Measurements from ENCODE around the gene SOS2. TPM values are rescaled to one million over a fixed set of nuclear protein-coding genes. Genes with fewer than 3 reads are reported as not detected.

The SOS2 gene
- total RNA-seq, 1 experiment from 2014 or later, result 11.7 TPM

DNA sequence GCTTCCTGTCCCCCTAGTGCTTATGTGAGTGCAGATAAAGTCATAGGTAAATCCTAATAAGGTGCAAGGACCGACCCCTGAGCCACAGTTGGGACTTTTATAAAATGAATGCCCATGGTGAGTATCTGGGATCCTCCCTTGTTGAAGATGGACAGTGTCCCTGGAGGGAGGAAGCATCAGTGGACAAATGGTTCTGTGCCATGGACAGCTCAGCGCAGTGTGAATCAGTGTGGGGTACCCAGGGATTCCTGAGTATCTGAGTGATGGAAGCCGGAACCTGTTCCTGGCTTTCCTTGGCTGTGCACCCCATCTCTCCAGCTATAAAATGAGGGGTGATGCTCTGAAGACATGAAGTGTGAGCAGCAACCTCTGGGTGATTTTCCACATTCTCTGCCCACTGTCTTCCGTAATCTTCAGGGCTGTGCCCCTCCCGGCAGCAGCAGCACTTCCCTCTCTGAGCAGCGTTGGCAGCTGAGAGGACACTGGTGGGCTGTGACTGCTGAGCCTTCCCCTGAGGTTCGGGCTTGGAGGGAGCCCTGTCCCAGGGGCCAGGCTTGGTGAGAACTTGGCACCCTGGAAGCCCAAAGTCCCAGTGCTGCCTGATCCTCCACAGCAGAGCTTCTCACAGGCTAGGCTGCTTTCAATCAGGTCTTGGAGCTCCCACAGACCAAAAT lies 140.0 kb downstream of the SOS2 start (continued):
- TF ChIP-seq SRF (IDR thresholded peaks at IDR 0.05; ENCODE audit: low read depth) (no peak), YY1 (IDR thresholded peaks at IDR 0.05; ENCODE audit: extremely low read depth, insufficient replicate concordance, low read depth, low read length) (no peak), SP1 (IDR thresholded peaks at IDR 0.05; ENCODE audit: low read depth) (no peak), CEBPB (IDR thresholded peaks at IDR 0.05; ENCODE audit: low read depth) (no peak), CBX3 (IDR thresholded peaks at IDR 0.05; ENCODE audit: low read depth) (no peak), JUND (IDR thresholded peaks at IDR 0.05) (no peak), RAD21 (IDR thresholded peaks at IDR 0.05; ENCODE audit: low read depth) (no peak)
- TF ChIP-seq, protein P1, sequence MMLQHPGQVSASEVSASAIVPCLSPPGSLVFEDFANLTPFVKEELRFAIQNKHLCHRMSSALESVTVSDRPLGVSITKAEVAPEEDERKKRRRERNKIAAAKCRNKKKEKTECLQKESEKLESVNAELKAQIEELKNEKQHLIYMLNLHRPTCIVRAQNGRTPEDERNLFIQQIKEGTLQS (IDR thresholded peaks at IDR 0.05), result no peak

DNA sequence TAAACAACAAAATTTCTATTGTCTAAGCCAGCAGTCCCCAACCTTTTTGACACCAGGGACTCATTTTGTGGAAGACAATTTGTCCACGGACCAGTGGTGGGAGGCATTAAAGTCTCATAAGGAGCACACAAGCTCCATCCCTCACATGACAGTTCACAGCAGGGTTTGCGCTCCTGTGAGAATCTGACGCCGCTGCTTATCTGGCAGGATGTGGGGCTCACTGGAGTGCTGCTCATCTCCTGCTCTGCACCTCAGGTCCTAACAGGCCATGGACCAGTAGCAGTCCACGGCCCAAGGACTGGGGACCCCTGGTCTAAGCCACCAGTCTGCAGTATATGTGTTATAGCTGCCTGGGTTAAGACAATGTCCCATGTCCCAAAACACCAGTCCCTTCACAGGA lies 142.2 kb downstream of the SOS2 start:
- BruUV-seq (replicated peaks), result no TSS peak
- H3K9me3 ChIP-seq (ENCODE audit: control insufficient read depth in 1 of 2, insufficient read depth in 1 of 2, low read depth in 1 of 2, low read length in 2 of 2), result no peaks in the 10 kb centered on the region
- no peak overlapping the region for H3K4me3 ChIP-seq (replicated peaks in 1 of 2; ENCODE audit: low read depth in 1 of 2, low read length in 2 of 2)
- no peaks in the 10 kb centered on the region for H3K4me1 ChIP-seq (ENCODE audit: control insufficient read depth in 1 of 2, insufficient read depth in 2 of 2, low read length in 2 of 2)
- H4K20me1 ChIP-seq (ENCODE audit: insufficient read depth), result no peaks in the 10 kb centered on the region
- H2AFZ ChIP-seq (ENCODE audit: low read depth, low read length, poor library complexity, severe bottlenecking), result no peak overlapping the region
- RAD21 ChIA-PET (ENCODE audit: low non-redundant PET in 1 of 2, low total read pairs in 2 of 2, uncharacterized antibody in 2 of 2, unreplicated experiment in 2 of 2), result no interaction called here
- no peaks in the 10 kb centered on the region for H3K79me2 ChIP-seq (ENCODE audit: insufficient read depth, low read length)
- TF ChIP-seq POLR2A (IDR thresholded peaks at IDR 0.05; ENCODE audit: borderline replicate concordance, extremely low read depth, insufficient read depth, insufficient read length), result no peak
- no peak for TF ChIP-seq CBX3 (IDR thresholded peaks at IDR 0.05; ENCODE audit: low read depth)
- TF ChIP-seq EZH2 (IDR thresholded peaks at IDR 0.05), result no peak
- no peak for TF ChIP-seq SRF (IDR thresholded peaks at IDR 0.05; ENCODE audit: low read depth)
- TF ChIP-seq POLR2AphosphoS5 (IDR thresholded peaks at IDR 0.05; ENCODE audit: low read depth, low read length), result no peak
- no peak for TF ChIP-seq RAD21 (IDR thresholded peaks at IDR 0.05; ENCODE audit: low read depth)
- TF ChIP-seq YY1 (IDR thresholded peaks at IDR 0.05; ENCODE audit: extremely low read depth, insufficient replicate concordance, low read depth, low read length), result no peak
- no peak for TF ChIP-seq JUND (IDR thresholded peaks at IDR 0.05)
- TF ChIP-seq FOSL1 (IDR thresholded peaks at IDR 0.05; ENCODE audit: low read depth), result no peak
- no peak for TF ChIP-seq ELF1 (IDR thresholded peaks at IDR 0.05; ENCODE audit: borderline replicate concordance, low read depth)
- TF ChIP-seq, protein P2, sequence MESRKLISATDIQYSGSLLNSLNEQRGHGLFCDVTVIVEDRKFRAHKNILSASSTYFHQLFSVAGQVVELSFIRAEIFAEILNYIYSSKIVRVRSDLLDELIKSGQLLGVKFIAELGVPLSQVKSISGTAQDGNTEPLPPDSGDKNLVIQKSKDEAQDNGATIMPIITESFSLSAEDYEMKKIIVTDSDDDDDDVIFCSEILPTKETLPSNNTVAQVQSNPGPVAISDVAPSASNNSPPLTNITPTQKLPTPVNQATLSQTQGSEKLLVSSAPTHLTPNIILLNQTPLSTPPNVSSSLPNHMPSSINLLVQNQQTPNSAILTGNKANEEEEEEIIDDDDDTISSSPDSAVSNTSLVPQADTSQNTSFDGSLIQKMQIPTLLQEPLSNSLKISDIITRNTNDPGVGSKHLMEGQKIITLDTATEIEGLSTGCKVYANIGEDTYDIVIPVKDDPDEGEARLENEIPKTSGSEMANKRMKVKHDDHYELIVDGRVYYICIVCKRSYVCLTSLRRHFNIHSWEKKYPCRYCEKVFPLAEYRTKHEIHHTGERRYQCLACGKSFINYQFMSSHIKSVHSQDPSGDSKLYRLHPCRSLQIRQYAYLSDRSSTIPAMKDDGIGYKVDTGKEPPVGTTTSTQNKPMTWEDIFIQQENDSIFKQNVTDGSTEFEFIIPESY (IDR thresholded peaks at IDR 0.05; ENCODE audit: extremely low read depth, insufficient replicate concordance, low read length), result no peak
- no peak for TF ChIP-seq SP1 (IDR thresholded peaks at IDR 0.05; ENCODE audit: low read depth)
- TF ChIP-seq EGR1 (IDR thresholded peaks at IDR 0.05; ENCODE audit: low read depth), result no peak
- no peak for TF ChIP-seq EZH2phosphoT487 (IDR thresholded peaks at IDR 0.05; ENCODE audit: borderline replicate concordance)
- TF ChIP-seq ZNF274 (IDR thresholded peaks at IDR 0.05; ENCODE audit: low read depth, low read length), result no peak
- TF ChIP-seq, protein P3, sequence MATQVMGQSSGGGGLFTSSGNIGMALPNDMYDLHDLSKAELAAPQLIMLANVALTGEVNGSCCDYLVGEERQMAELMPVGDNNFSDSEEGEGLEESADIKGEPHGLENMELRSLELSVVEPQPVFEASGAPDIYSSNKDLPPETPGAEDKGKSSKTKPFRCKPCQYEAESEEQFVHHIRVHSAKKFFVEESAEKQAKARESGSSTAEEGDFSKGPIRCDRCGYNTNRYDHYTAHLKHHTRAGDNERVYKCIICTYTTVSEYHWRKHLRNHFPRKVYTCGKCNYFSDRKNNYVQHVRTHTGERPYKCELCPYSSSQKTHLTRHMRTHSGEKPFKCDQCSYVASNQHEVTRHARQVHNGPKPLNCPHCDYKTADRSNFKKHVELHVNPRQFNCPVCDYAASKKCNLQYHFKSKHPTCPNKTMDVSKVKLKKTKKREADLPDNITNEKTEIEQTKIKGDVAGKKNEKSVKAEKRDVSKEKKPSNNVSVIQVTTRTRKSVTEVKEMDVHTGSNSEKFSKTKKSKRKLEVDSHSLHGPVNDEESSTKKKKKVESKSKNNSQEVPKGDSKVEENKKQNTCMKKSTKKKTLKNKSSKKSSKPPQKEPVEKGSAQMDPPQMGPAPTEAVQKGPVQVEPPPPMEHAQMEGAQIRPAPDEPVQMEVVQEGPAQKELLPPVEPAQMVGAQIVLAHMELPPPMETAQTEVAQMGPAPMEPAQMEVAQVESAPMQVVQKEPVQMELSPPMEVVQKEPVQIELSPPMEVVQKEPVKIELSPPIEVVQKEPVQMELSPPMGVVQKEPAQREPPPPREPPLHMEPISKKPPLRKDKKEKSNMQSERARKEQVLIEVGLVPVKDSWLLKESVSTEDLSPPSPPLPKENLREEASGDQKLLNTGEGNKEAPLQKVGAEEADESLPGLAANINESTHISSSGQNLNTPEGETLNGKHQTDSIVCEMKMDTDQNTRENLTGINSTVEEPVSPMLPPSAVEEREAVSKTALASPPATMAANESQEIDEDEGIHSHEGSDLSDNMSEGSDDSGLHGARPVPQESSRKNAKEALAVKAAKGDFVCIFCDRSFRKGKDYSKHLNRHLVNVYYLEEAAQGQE (IDR thresholded peaks at IDR 0.05; ENCODE audit: low read depth), result no peak
- no peak for TF ChIP-seq CEBPB (IDR thresholded peaks at IDR 0.05; ENCODE audit: low read depth)
- no peak for TF ChIP-seq ZFX (IDR thresholded peaks at IDR 0.05)
- H3K27me3 ChIP-seq (ENCODE audit: insufficient read depth, low read length), result no peaks in the 10 kb centered on the region
- POLR2A ChIA-PET, result no interaction called here
- H3K27ac ChIP-seq (ENCODE audit: low read depth, low read length), result no peak overlapping the region
- no peaks in the 10 kb centered on the region for H3K36me3 ChIP-seq (ENCODE audit: control insufficient read depth in 1 of 2, insufficient read depth in 2 of 2, low read length in 2 of 2)
- intact Hi-C loops (cut with micrococcal nuclease), result no loop called here
- ATAC-seq (no peak), DNase-seq (ENCODE audit: low read depth, low spot score) (no peak)
- CTCF ChIA-PET, result no interaction called here
- H3K4me2 ChIP-seq (ENCODE audit: low read length), result no peak overlapping the region
- H3K9me2 ChIP-seq (ENCODE audit: insufficient read depth), result no peaks in the 10 kb centered on the region
- H3K9ac ChIP-seq (ENCODE audit: low read length), result no peak overlapping the region

All from HCT116 (cell line).